Ovary (tissue), 1 donor: ENCODE results near the gene USP30.

Experiments used
- EP300 ChIP-seq: sonication (generic); formaldehyde crosslinking; IDR thresholded peaks from one replicate; pipeline ENCODE4 v1.6.1; 2017; ENCODE audit warnings: antibody characterized with exemption
- POLR2A ChIP-seq: fragments of 450-650 bp; IDR thresholded peaks from one replicate; pipeline ENCODE4 v1.6.1; 2017; ENCODE audit warnings: antibody characterized with exemption, mild to moderate bottlenecking, moderate library complexity

DNA sequence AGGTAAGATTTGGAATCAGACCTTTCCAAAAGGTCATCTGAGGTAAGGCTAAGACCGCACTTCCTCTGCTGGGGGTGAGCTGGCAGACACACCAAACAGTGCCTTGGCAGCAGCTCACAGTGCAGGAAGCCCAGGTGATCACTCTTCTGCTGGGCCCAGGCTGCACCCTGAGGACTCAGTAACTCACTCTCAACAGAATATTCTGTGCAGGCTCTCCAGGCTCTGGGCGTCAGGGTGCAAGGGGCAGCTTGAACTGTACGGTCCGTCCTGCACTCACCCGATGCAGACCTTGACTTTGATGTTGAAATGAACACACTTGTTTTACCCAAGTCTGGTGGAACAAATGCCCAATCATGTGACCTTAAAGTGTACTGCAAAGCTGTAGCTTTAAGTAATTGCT lies 34.9 kb downstream of the USP30 start:
- no peak for TF ChIP-seq POLR2A
- TF ChIP-seq EP300 = no peak
